Measurements from ENCODE around the gene KLF3. TPM values are rescaled to one million over a fixed set of nuclear protein-coding genes. Genes with fewer than 3 reads are reported as not detected.

The KLF3 gene
- total RNA-seq, 1 experiment from 2014 or later: 7.9 TPM

DNA sequence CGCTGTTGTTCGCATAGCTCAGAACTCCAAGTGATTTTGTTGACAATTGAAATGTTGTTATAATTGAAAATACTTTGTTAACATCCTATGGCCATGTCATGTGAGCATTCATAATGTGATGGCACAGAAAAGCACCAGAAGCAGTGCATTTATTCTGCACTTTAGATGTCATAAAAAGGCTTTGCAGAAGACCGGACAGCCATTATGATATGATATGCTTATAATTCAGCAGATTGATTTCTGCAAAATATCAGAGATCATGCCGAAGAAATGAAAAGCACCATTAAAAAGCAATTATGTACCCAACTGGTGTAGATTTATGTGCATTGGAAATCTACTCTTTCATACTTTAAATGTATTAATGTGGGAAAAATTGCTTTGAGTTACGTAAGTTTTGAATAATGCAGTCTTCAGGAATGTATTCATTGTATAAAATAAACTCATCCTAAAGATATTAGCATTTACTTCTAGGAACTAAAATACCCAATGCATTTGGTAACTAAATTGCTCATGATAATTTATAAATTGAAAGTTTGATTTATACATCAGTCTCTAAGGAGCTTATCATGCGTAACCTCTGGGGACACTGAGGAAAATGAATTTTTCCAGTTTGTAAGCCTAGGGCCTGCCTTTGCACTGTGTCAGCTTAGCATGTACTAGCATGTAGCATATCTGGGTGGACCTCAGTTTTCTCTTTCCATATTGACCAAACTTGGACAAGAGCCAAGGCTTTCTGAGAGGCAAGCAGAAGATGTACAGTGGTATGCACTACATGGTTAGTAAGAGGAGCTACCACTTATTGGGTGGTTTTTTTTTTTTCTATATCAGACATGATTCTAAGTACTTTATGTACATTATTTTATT is 75.2 kb downstream of the KLF3 start:
- no peak for DNase-seq (ENCODE audit: low read depth)

DNA sequence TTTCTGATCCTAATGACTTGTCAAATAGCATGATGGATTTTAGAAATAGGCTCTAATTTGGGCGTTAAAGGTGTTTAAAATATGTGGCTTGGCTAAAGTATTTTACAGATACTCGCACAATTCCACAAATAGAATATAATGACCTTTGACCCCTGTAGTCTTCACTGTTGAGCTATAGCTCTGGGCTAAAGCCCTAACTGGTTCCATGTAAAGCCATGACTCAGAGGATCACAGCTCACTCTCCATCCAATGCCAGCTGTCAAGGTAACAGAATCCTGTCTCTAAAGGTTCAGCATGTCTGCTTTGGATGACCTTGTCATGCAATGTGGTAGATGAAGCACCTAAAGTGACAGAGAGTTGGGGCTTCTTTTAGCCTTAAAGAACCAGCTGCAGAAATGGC is 76.3 kb downstream of the KLF3 start:
- no peak for DNase-seq (ENCODE audit: low read depth)

GRCh38 chr4:38743866-38744265 is 79.9 kb downstream of the KLF3 start:
- DNase-seq (ENCODE audit: low read depth): peak; percentile 50

DNA sequence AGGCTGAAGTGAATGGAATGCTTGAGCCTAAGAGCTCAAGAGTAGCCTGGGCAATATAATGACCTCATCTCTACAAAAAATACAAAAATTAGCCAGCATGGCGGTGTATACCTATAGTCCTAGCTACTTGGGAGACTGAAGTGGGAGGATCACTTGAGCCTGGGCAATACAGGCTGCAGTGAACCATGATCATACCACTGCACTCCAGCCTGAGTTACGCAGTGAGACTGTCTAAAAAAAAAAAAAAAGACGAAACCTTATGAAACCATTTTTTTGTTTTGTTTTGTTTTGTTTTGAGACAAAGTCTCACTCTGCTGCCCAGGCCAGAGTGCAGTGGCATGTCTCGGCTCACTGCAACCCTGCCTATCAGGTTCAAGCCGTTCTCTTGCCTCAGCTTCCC is 81.9 kb downstream of the KLF3 start:
- no peak for DNase-seq (ENCODE audit: low read depth)

- DNase-seq (ENCODE audit: low read depth): no peak
Measured at GRCh38 chr4:38747629-38748028, 83.6 kb downstream of the KLF3 start.

GRCh38 chr4:38749336-38749735 is 85.3 kb downstream of the KLF3 start:
- DNase-seq (ENCODE audit: low read depth): no peak

Other genes with a start within 250 kb of the KLF3 start
- gene TLR10, start 118.8 kb downstream of the KLF3 start, total RNA-seq (2014; rRNA removed; shearing (Covaris generic)): 0.03 TPM in 1 of 2 replicates, not detected in the other
- 0.07 TPM in 1 of 2 replicates, not detected in the other for gene TLR1, start 140.6 kb downstream of the KLF3 start, total RNA-seq (2014; rRNA removed; shearing (Covaris generic))
- gene TLR6, start 192.6 kb downstream of the KLF3 start, total RNA-seq (2014; rRNA removed; shearing (Covaris generic)): 1.4 and 1.6 TPM in 2 replicates
- gene FAM114A1, start 203.6 kb downstream of the KLF3 start, total RNA-seq (2014; rRNA removed; shearing (Covaris generic)): 21.9 and 28.5 TPM in 2 replicates

Data from HT1080 (cell line).